Ramos (cell line): Measurements from ENCODE around the gene C2orf81.

ENCODE experiments used
- in situ Hi-C: fragments of 300-500 bp; cut with MboI; formaldehyde crosslinking; loops from one replicate; pipeline ENCODE4 v1.14.3; 2022; ENCODE audit warnings: low sequenced_read_pairs; ENCODE audit not compliant: unreplicated experiment

The C2orf81 gene

GRCh38 chr2:74367789-74368188, 53.6 kb downstream of the C2orf81 start:
- in situ Hi-C loops: no loop called here

DNA sequence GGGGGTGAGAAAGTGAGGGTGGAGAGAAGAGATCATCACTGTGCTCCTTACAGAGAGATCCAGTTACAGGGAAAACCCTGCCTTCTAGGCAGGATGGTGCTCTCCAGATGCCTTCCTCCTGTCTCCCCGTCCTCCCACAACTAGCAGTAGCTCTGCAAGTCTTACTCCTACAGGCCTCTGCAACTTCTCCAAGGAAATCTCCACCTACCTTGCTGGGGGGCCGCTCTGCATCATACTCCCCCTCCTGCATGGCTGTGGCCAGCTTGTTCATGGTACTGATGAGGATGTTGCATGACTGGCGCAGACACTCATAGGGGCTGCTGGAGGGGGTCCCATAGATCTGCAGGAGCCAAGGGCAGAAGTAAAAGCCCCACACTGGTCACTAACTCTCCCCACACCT, 55.4 kb downstream of the C2orf81 start:
- in situ Hi-C loops: no loop called here

GRCh38 chr2:74364533-74365505, 56.6 kb downstream of the C2orf81 start:
- in situ Hi-C loops: no loop called here
